ENCODE measurements around the gene C11orf58.
A peak's percentile ranks its signal among the peaks of the same experiment; 100 is the strongest.

The C11orf58 gene

DNA sequence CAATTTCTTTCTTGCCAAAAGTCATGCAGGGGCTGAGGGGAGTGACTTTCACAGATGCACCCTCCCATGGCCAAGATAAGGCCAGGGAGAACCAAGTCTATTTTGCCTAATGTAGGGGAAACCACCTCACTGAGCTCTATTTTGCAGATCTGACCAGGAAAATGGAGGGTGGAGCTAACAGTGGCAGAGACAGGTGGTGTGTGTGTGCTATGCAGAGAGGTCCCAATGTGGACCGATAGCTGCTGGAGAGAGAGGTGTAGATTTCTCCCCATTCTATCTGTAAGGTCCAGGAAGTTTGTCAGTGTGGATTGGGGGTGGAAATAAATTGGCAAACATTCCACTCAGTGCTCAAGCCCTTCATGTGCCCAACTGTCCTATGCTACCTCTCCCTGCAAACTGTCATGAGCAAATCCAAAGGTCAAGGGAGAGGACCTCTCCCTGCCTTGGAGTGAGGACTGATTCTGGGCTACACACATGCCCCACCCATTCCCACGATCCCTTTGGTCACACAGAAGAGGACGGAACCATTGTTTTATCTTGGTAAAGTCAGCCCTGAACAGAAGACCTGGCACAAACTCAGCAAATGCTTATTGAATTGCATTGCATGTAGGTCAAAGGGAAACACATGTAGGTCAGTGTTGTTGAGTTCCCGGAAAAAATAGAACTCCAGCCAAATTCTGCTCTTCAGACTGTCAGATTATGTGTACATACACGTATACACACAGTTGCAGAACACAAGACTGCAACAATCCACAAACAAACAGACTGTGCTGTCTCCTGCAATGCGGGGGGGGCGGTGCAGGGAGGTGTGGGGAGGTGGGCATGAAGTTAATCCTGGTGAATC, 65.9 kb downstream of the C11orf58 start:
- DNase-seq (ENCODE audit: low spot score): peak; percentile 5

DNA sequence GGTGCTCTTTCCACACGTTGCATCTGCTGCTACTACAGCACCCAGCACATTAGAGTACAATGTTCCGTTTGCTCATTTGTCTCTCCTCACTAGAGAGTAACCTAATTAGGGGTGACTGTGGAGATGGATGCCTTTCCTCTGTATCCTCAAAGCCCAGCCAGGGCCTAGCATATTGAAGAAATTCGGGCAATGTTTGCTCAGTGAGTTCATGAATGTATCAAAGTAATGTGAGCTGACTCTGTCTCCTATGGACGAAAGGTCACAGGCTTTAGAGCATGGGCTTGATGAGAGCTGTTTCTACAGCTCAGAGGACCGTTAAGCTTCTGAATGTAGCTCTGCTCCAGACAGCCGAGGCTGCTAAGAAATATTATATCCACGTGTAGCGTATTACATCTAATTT, 67.5 kb downstream of the C11orf58 start:
- no peak for DNase-seq (ENCODE audit: low spot score)

DNA sequence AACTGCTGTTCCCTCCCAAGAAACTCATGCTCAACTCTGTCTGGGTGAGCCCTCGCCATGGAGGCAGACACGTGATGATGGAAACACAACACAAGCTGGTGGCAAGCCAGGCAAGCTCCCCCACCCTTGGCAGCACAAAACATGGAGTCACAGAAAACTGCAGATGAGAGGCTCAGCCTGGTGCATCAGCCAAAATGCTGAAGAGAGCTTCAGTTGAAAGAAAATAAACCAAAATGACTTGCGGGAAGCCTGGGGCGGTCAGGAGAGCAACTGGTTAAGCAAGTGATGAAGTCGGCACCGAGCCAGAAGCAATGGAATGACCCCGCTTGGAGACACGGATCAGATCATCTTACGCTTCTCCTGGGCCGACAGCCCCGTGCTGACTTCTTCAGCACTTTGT, 68.3 kb downstream of the C11orf58 start:
- DNase-seq (ENCODE audit: low spot score): no peak

DNA sequence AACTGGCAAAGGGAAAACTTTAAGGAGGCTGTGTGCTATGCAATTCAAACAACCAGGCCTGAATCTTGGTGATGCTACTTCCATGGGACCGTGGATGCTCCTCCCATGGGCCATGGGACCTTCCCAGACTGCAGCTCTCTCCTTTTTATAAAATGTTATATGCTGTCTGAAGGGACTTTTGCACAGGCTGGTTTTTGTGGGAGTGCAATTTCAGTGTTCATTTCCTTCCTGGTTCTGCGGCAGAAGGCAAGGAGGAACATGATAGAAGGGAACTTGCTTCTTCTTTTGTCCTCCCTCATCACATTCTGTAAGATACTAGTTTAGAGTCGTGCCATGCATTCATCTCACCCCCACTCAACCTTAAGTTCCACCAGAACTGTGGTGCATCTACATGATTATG, 68.9 kb downstream of the C11orf58 start:
- DNase-seq (ENCODE audit: low spot score): no peak

Measured in SW480 (cell line).